ENCODE results near the gene ATXN7L3B. TPM values are rescaled to one million over a fixed set of nuclear protein-coding genes. Genes with fewer than 3 reads are reported as not detected.
A peak's percentile ranks its signal among the peaks of the same experiment; 100 is the strongest.
"Not testable (repeated sequence)": the region's sequence is repeated elsewhere in the genome, so short reads cannot be mapped to it uniquely, and the experiment has no call there.

ATXN7L3B gene, protein sequence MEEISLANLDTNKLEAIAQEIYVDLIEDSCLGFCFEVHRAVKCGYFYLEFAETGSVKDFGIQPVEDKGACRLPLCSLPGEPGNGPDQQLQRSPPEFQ
- 88.0 TPM for total RNA-seq

DNA sequence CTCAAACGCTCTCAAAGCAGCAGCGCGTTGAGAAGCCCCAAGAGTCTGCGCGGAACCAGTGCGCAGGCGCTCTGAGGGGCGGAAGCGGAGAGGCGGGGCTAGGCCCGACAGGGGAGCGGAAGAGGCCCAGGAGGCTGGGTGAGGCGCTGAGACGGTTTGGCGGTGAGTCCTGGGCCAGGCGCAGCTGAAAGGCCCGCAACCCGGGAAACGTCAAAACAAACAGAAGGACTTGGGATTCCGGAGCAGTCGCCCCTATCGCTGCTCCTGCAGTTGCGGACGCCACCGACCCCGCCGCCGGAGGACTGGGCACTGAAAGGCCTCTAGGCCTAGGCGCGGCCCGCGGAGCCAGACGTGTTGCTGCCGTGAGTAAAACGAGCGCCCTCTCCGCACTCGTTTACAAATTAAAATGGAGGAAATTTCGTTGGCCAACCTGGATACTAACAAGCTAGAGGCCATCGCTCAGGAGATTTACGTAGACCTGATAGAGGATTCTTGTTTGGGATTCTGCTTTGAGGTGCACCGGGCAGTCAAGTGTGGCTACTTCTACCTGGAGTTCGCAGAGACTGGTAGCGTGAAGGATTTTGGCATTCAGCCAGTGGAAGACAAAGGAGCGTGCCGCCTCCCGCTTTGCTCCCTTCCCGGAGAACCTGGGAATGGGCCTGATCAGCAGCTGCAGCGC is at the start of gene ATXN7L3B:
TSS of gene ATXN7L3B (plus strand) at position 129 of the 679 bp plus-strand sequence. CDS start at position 407, 278 bp downstream.
- peak; percentile 91 for DNase-seq

DNA sequence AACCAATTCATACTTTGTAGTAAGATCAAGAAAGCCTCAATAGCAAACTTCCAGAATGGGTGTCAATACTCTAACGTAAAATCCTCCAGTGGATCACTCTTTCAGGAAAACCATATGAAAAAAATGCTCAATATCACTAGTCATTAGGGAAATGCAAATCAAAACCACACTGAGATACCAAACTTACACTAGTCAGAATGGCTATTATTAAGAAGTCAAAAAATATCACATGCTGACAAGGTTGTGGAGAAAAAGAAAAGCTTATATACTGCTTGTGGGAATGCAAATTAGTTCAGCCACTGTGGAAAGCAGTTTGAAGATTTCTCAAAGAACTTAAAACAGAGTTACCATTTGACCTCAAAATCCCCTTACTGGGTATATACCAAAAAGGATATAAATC is 49.5 kb upstream of the ATXN7L3B start:
- DNase-seq: no peak

DNA sequence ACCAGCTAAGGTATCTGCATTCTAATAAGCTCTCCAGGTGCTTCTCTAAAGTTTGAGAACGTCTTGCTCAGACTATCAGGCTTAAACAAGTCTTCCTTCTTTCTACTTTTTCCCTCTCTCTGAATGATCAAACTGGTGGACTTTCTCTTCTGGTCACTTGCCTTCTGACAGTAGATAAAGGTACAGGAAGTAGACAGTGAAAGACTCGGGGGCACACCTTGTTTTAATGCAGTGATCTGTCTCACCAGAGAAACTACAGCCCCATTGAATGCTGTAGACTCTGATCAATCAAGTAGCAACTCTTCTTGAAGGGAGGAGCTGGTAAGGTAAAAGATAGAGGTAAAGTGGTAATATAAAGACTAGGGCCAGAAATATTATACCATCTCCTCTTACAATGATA is 48.1 kb upstream of the ATXN7L3B start:
- no peak for DNase-seq

DNA sequence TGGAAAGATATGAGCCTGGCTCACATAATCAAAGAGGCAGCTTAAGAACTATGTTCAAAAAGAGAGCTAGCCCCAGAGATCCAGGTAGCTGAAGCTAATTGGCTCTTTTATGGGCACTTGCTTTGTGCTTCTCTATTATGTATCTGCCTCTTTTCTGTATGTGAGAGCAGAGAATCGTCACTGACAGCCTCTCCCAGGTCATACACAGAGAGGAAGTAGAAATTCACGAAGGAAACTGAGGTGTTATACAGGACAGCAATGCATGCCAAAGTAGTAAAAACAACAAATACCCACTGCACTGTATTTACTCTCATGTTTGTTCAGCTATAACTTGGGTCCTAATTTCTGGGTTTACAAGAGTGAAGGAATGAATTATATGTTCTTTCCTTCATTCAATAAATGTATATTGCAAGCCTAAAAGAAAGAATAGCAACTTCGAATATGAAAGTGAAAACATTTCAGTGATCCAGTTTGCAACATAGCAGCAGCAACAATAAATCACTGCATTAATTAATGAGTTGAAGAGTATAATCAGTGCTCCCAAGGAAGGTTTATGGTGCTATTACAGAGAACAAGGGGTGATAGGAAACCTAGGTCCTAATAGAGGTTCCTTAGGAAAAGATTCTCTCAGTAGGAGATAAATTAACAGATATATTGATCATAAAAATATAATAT is 47.1 kb upstream of the ATXN7L3B start:
- DNase-seq: no peak

DNA sequence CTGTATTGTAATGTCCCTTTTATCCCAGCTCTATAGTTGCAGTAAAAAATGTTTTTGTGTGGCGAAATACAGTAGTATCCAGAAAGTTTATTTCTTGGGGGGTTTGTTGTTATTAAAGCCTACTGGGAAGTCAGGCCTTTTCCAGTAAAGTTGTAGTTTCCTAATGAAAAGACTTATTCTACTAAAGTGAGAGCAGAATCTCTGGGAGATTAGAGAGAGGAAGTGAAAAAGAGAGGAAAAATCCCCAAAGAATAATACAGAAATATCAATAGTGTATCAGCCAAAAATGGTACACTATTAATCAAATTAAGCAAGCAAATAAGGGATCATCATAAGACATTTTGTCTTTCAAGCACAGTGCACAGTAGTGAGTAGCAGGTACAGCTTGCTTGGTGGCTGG is 46.3 kb upstream of the ATXN7L3B start:
- no peak for DNase-seq

DNA sequence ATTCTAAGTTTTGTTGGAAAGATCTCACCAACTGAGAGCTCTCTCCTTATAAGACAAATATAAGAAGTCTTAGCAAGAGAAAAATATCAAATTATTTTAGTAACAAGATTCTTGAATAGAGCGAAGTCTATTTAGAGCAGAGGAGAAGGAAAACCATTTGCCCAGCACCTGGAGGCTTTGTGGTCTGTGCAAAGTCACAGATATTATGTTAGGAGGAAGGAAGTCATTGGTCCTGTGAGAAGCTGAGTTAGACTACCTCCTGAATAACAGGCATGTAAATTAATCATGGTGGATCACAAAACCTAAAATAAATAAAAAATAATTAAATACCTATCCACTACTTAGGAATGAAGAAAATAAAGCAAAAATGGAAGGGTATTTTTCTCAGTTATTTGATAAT is 38.4 kb upstream of the ATXN7L3B start:
- DNase-seq: no peak

DNA sequence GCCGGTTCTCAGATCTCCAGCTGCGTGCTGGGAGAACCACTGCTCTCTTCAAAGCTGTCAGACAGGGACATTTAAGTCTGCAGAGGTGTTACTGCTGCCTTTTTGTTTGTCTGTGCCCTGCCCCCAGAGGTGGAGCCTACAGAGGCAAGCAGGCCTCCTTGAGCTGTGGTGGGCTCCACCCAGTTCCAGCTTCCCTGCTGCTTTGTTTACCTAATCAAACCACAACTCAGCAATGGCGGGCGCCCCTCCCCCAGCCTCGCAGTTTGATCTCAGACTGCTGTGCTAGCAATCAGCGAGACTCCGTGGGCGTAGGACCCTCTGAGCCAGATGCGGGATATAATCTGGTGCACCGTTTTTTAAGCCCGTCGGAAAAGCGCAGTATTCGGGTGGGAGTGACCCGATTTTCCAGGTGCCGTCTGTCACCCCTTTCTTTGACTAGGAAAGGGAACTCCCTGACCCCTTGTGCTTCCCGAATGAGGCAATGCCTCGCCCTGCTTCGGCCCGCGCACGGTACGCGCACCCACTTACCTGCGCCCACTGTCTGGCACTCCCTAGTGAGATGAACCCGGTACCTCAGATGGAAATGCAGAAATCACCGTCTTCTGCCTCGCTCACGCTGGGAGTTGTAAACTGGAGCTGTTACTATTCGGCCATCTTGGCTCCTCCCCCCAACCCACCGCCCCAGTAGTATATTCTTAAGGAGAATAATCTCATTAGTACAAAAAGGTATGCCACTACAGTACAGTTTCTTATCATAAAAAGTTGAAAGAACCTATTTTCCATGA is 28.6 kb upstream of the ATXN7L3B start:
- DNase-seq: not testable (repeated sequence)

DNA sequence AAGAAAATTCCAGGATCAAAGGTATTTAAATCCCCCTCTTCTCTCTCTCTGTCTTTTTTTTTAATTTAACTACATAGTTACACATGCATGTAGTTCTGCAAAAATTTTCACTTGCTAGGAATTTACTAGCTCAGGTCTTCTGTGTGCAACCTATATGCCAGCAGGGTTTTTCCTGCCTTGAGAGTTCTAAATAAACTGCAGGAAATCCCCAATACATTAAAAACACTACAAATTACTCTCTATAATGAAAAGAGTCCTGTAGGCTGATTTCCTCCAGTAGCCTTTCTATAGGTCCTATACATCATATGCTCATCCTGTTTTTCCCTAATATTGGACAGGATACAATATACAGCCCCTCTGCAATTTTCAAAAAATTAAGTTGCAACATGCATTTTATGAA is 27.7 kb upstream of the ATXN7L3B start:
- DNase-seq: no peak

DNA sequence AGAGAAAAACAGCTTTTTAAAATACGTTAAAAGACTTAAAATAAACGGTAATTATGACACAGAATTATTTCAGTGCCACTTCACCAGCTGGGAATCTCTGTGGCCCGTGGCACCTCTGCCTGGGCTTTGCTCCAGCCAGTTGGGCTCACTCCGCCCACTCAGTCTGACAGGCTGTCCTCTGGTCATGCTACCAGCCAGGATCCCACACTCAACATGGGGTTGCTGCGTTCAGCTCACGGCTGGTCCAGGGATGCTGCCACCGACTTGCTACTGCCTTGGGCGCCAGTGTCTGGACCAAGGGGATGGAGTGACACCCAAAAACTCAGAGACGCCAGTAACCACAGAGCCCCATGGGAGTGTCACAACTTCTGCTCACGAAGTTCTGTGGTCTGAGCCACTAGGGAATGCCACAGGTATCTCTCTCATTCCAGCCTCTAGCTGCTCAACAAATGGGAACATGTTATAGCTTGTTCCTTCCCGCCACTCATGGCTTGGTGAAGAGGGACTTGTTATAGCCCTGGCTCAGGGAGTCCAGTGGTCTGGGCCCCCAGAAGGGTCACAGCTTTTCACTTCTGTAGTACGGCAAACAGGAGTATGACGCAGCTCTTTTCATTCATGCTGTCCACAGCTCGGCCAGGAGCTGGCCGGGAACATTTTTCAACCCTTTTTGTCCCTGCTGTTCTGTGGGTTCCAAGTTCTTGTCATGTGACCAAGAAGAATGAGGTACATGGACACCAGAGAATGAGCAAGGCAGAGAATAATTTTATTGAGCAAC is 23.4 kb upstream of the ATXN7L3B start:
- no peak for DNase-seq

DNA sequence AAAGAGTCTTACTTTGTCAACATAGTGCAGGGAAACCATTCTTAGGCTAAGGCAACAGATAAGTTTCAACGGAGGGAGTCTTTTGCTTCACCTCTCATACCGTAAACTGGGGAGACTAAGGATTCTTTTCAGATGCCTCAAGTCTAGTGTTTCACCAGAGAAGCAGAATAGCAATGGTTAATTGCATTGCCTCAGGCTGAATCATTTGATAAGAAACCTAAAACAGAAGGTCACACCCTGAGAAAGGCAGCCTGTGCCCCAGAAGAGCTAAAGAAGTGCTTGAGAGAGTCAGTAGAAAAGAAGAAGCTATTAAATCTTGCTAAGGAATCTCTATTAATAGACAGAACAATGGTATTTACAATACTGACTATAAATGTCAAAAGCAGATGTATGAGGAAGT is 21.8 kb upstream of the ATXN7L3B start:
- DNase-seq: no peak

DNA sequence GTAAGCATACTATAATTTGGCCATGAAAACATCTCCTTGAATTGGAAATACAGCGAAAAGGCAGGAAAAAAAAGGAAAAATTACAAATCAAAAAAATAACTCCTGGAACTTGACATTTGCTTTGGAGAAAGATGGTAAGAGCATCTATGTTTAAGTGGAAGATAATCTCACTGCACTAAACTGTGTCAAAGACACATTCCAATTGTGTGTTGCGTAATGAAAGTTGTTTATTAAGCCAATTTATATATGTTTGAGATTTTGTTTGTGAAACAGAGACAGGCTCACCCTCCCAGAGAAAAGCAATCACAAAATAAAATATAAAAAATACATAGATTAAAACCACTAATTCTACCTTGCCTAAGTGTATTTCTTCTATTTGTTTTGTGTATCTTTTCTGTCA is 11.1 kb upstream of the ATXN7L3B start:
- DNase-seq: no peak

DNA sequence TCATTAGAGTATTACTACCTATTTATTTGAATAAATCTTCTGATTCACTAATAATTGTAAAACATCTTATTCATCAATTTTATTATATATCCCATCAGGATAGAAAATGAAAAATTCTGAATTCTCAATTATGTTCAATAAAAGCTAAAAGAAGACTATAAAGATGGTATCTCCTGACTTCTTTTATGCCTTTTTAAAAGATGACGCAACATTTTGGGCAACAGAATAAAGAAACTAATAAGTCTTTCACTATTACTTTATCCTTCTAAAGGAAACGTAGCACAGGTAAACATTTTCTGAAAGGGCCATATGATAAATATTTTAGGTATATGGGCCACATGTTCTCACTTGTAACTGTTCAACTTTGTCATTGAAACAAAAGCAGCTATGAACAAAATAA is 10.1 kb upstream of the ATXN7L3B start:
- no peak for DNase-seq

DNA sequence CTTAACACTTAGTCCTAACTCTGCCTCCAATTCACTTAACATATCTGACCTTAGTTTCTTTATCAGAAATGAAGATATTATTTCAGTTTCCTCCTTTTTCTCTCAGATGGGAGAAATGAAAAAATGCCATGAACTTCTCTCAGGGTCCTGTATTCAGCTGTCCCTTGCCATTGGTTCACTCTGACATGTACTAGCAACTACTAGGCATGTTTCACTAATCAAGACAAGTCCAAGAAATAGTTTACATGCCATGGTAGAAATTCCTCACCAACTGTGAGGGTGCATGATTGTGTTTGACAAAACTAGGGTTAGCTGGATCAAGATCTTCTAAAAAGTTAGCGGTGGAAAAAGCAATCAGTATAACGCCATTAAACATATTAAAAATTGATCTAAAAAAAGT is 7.0 kb upstream of the ATXN7L3B start:
- no peak for DNase-seq

DNA sequence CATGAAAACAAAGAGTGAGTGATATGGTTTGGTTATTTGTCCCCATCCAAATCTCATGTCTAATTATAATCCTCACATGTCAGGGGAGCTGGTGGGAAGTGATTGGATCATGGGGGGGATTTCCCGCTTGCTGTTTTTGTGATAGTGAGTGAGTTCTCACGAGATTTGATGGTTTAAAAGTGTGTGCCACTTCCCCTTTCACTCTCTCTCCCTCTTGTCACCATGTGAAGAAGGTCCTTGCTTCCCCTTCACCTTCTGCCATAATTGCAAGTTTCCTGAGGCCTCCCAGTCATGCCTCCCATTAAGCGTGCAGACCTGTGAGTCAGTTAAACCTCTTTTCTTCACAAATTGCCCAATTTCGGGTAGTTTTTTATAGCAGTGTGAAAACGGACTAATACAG is 2.1 kb upstream of the ATXN7L3B start:
- DNase-seq: no peak

DNA sequence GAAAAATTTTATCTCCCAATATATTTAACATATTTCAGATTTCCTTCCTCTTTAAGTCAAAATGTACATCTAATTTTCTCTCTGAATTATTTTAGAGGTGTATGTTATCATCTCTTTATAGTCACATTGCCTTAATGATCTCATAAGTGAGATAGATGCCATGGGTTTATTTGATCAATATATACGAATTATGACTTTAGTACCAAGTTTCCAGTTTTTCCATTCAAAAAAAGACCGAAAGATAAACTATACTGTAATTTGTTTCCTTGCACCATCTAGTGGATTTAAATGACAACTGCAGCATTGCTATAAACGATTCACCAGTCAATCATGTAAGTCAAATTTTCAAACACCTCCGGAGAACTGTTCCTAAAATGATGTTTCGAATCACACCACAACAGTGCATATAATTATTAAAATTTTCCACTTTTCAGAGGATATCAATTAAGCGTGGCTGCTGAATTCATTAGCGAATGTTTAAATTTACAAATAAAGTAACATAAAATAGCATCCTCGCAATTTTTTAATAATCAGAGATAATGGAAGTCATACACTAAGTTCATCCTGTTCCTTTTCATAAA is 419 bp upstream of the ATXN7L3B start:
- DNase-seq: no peak

DNA sequence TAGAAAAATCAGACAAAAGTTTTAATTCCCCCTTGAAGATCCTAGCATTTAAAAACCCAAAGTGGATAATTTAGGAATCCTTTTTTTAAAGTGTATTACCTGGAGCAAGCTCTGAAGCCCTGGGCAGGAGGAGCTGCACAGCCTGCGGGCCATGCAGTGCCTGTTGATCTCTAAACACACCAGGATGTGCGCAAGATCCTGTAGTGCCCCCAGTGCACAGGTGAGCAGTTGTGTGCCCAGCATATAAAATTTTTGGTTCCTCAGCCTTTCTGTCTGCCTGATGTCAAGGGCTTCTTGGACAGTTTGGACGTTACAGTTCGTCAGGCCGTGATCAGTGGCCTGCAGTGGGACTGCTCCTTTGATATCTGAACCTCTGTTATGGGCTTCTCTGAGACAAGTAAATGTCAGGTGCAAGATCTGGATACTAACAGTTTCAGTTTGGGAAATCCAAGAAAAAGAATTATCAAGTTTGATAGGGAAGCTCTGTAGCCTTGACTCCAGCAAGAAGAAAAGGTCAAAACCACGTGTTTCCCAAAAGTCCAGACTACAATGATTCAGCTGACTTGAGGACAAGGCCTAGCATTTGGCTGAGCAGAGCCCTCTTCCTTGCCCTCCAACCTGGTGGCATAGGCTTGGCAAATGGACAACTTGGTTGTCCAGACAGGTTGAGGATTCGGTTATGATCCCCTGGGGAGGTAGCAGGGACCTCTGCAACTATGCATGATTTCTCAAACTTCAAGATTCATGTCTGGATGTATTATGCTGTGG is 1.0 kb downstream of the ATXN7L3B start:
- DNase-seq: no peak

DNA sequence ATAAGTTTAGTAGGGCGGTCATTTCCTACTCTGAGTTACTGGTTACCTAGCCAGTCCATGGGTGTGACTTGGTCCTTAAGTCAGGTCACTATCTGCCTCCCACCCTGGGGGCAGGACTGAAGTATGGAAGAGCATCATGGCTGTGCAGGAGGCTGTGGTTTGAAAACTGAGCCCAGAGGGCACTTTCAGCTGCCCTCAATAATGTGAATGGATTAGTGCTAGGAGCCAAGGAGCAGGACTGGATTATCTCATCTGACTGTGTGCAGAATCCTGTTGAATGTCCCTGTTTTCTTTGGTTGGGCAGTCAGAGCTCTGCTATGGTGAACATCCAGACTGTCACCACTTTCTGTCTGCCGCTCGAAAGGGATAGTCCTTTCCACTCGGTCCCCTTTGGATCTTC is 1.6 kb downstream of the ATXN7L3B start:
- no peak for DNase-seq

DNA sequence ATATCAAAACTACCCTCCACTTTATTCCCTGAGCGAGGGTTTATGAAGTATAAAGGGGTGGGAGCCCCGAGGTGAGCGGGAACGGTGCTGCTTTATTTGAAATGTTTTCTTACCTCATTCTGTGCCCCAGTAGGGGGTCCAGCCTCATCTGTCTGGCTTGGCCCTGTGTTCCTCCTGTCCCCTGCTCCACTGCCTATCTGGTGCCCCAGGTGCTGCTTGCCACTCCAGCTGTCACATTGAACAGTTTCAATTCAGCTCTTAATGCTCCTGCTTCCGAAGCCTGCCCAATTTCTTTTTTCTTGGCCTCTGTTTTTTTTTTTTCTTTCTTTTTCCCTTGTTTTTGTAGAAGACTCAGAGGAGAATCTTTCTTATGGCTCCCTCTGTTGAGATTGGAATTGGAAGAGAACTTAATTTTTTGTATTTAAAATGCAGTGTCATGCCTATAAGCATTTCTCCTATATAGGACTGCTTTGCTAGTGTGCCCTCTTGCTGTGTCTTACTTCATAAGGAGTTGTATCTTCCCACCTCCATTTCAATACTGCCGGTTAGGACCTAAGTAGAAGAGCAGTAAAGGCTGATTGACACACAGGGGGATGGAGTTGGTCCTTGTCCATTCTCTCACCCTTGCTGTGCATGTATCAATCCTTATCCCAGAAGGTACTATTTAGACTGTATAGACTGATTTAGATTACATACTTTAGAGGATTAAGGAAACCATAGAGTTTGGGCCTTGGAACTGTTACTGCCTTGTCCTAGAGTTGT is 2.3 kb downstream of the ATXN7L3B start:
- DNase-seq: no peak

DNA sequence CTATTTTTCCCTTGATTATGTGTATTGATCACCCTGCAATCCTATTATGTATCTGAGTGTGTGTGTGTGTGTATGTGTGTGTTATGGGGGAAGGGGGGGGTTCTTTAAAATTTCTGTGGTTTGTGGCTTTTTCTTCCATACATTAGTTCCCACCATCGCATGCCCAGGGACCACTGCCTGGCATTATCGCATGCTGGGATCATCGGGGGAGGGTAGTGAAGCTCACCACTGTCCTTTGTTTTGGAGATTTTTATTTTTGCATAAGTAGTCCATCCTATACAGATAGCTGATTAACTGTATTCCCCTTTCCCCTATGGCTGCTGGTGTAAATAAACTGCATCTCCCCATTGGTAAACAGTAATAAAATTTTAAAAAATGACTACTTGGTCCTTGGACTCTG is 3.4 kb downstream of the ATXN7L3B start:
- DNase-seq: no peak

DNA sequence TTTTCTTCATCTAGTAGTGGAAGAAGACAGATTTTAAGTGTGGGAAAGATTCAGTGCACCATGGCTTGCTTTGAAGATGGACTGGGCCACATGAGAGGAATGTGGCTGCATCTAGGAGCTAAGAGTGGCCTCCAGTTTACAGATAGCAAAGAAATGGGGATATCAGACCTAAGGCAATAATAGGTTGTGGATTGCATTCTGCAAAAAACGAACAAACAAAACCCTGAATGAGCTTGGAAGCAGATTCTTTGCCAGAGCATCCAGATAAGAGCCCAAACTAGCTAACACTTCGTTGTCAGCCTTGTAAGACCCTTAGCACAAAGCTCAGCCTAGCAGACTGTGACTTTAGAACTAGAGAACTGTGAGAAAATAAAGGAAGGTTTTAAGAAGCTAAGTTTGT is 9.6 kb downstream of the ATXN7L3B start:
- DNase-seq: no peak

DNA sequence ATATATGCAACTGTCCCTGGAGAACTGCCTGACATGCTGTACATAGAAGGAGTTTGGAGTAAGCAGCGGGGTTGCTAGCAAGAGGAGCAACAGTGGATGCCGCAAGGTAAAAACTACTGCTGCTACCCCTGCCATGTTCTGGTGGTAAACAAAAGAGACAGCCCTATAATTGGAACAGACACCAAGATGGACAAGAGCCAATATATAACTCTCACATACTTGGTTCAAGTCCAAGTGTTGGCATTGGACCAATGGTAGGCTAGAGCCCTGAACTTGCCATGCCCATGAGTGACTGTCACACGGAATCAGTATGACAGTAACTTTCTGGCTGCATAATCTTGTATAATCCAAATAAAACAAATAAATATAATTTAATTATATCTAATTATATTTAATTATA is 13.7 kb downstream of the ATXN7L3B start:
- no peak for DNase-seq
